Endodermal cell (in vitro differentiated cells): ENCODE data around the gene MAP3K4. TPM values are rescaled to one million over a fixed set of nuclear protein-coding genes. Genes with fewer than 3 reads are reported as not detected.

Experiments
- DNase-seq: peaks from one replicate; pipeline ENCODE4 v3.0.0-alpha.2; 2017
- H3K27ac ChIP-seq: 2 replicates; pipeline ENCODE4 v1.5.1; 2013; ENCODE audit warnings: mild to moderate bottlenecking, low read depth, low read length, moderate library complexity
- H3K27me3 ChIP-seq: 2 replicates; pipeline ENCODE4 v1.6.1; 2013; ENCODE audit warnings: mild to moderate bottlenecking, low read length, moderate library complexity; ENCODE audit not compliant: insufficient read depth, control insufficient read depth, poor library complexity, severe bottlenecking
- H3K36me3 ChIP-seq: 2 replicates; pipeline ENCODE4 v1.7.0; 2013; ENCODE audit warnings: mild to moderate bottlenecking, low read length, moderate library complexity; ENCODE audit not compliant: control insufficient read depth, insufficient read depth
- H3K4me1 ChIP-seq: one replicate; pipeline ENCODE4 v1.7.0; 2013; ENCODE audit warnings: low read length; ENCODE audit not compliant: control insufficient read depth, insufficient read depth
- H3K4me3 ChIP-seq: 2 replicates; pipeline ENCODE4 v1.5.1; 2013; ENCODE audit warnings: mild to moderate bottlenecking, low read length, moderate library complexity
- H3K9ac ChIP-seq: 2 replicates; pipeline ENCODE4 v1.6.1; 2013; ENCODE audit warnings: mild to moderate bottlenecking, low read length, moderate library complexity; ENCODE audit not compliant: poor library complexity, severe bottlenecking; ENCODE audit errors: extremely low read depth
- H3K9me3 ChIP-seq: 2 replicates; pipeline ENCODE4 v1.6.1; 2013; ENCODE audit warnings: mild to moderate bottlenecking, low read length, moderate library complexity; ENCODE audit not compliant: control insufficient read depth
- H3K27ac Mint-ChIP-seq: 2 replicates; pipeline ENCODE4 v1.8.0; 2020; ENCODE audit warnings: mixed read lengths
- H3K27me3 Mint-ChIP-seq: 2 replicates; pipeline ENCODE4 v1.8.0; 2021; ENCODE audit warnings: mild to moderate bottlenecking, mixed read lengths; ENCODE audit not compliant: insufficient read depth
- H3K36me3 Mint-ChIP-seq: 2 replicates; pipeline ENCODE4 v1.8.0; 2020; ENCODE audit warnings: low read depth, mixed read lengths
- H3K4me1 Mint-ChIP-seq: 2 replicates; pipeline ENCODE4 v1.8.0; 2020; ENCODE audit warnings: mixed read lengths
- H3K4me3 Mint-ChIP-seq: 2 replicates; pipeline ENCODE4 v1.8.0; 2020; ENCODE audit warnings: mild to moderate bottlenecking, moderate library complexity, mixed read lengths
- H3K9me3 Mint-ChIP-seq: 2 replicates; pipeline ENCODE4 v1.8.0; 2020; ENCODE audit warnings: mild to moderate bottlenecking, mixed read lengths
- WGBS, 2 experiments: methylation state at CpG; one replicate each; pipeline versions ENCODE4 v1.1.5 to v1.1.7; 2013; ENCODE audit warnings: missing lambda C conversion rate in 2 of 2, mixed read lengths in 1 of 2; ENCODE audit not compliant: insufficient coverage in 1 of 2, insufficient read length in 1 of 2; 5-methylcytosine and 5-hydroxymethylcytosine counted together
- total RNA-seq, 2 donors: library from RNA; stranded (reverse); fragmentation: NEBNext Ultra II Directional in 1 of 2; extraction: Animal tissue kit (Norgen Biotek cat#: 25700) in 1 of 2; gene quantifications; 2 replicates in 1 of 2; 3 replicates in 1 of 2; pipeline ENCODE4 v1.2.1, GENCODE V29; 2021
- TF ChIP-seq, protein P1 (sequence below): fragments of 200-600 bp; sonication (generic); conservative IDR thresholded peaks from 2 replicates; pipeline ENCODE4 v1.5.0; 2021; ENCODE audit warnings: antibody characterized with exemption, mild to moderate bottlenecking

Gene MAP3K4
- total RNA-seq, 2 donors from 2014 or later: 82.8 to 105 TPM

DNA sequence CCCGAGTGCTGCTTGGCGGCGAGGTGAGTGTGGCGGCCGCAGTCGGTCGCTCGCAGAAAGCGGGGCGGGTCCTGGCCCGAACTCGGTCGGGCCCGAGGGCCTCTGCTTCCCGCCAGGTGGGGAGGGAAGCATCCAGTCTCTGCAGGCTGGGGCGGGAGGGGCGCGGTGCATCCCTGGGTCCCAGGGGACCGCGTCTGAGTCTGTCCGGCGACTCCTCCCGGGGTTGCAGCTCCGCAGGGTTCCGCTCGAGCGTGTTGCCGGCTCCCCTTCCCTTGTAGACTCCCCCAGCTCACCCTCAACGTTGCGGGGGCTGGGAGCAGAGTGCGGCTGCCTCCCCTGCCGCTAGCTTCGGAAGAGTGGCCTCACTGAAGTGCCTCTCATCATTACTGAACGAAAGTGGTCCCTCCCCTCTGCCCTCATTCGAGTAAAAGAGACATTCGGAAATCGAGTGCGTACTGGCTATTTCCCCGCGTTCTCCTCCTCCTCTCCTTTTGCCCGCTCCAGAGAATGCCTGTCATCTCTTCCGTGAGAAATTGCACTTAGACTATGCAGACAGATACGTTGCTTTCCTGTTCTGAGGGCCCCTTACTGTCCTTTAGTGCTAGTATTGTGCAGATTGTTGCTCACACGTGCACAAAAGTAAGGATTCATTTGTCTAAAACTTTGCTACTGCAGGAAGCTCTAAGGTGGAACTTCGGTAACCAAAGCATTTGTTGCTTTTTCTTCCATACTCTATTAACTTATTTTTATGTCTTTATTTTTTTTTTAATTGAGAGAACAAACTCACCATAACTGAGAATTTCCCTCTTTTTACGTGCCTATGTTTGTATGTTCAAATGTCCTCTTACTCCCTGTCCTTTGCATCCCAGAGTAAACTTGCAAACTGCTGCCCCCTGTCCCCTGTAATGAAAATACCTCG lies 751 bp downstream of the MAP3K4 start:
- 0% methylated on average over 19 to 47 of the region's 47 CpGs for WGBS, 2 experiments

DNA sequence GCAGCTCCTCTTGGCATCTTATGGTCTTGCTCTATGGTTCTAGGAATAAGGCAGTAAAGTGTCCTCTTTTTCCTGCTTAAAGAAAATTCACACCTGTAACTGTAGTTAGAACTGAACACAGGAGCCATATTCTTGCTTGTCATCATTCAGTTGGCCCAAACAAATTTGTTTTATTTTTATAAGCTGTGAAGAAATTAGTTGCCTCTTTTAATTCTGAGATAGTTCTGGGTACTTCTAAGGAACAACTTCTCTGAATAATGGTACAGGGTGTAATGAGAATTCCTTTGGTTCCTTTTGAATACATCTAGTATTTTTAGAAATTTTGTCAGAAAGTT lies 1.4 kb downstream of the MAP3K4 start:
- H3K27me3 ChIP-seq: no peaks in the 10 kb centered on the region
- H3K4me1 ChIP-seq: peaks cover 3% of the 10 kb centered on the region
- peak overlapping the region; percentile 93 for H3K4me3 ChIP-seq
- peaks cover 2% of the 10 kb centered on the region for H3K9me3 ChIP-seq
- peaks cover 3% of the 10 kb centered on the region for H3K9me3 Mint-ChIP-seq
- H3K27ac Mint-ChIP-seq: peak overlapping the region; percentile 97
- peak overlapping the region; percentile 97 for H3K4me3 Mint-ChIP-seq
- H3K4me1 Mint-ChIP-seq: peaks cover 31% of the 10 kb centered on the region
- no peak overlapping the region for H3K27ac ChIP-seq
- TF ChIP-seq, protein P1, sequence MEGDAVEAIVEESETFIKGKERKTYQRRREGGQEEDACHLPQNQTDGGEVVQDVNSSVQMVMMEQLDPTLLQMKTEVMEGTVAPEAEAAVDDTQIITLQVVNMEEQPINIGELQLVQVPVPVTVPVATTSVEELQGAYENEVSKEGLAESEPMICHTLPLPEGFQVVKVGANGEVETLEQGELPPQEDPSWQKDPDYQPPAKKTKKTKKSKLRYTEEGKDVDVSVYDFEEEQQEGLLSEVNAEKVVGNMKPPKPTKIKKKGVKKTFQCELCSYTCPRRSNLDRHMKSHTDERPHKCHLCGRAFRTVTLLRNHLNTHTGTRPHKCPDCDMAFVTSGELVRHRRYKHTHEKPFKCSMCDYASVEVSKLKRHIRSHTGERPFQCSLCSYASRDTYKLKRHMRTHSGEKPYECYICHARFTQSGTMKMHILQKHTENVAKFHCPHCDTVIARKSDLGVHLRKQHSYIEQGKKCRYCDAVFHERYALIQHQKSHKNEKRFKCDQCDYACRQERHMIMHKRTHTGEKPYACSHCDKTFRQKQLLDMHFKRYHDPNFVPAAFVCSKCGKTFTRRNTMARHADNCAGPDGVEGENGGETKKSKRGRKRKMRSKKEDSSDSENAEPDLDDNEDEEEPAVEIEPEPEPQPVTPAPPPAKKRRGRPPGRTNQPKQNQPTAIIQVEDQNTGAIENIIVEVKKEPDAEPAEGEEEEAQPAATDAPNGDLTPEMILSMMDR: peak; percentile 26
- H3K9ac ChIP-seq: no peak overlapping the region
- H3K36me3 Mint-ChIP-seq: peaks cover 13% of the 10 kb centered on the region
- H3K36me3 ChIP-seq: peaks cover 4% of the 10 kb centered on the region
- H3K27me3 Mint-ChIP-seq: no peaks in the 10 kb centered on the region
- DNase-seq: no peak

More for the DNA sequence above, 751 bp downstream of the MAP3K4 start:
- Histone ChIP-seq H3K9ac (peak overlapping the region; percentile 72), H3K27me3 (no peaks in the 10 kb centered on the region), H3K4me1 (peaks cover 3% of the 10 kb centered on the region), H3K27ac (peak overlapping the region; percentile 89), H3K36me3 (peaks cover 4% of the 10 kb centered on the region), H3K4me3 (peak overlapping the region; percentile 93), H3K9me3 (peaks cover 9% of the 10 kb centered on the region)
- TF ChIP-seq, protein P1: peak; percentile 85
- peaks cover 8% of the 10 kb centered on the region for H3K9me3 Mint-ChIP-seq
- peak overlapping the region; percentile 97 for H3K4me3 Mint-ChIP-seq
- no peaks in the 10 kb centered on the region for H3K27me3 Mint-ChIP-seq
- H3K4me1 Mint-ChIP-seq: peaks cover 31% of the 10 kb centered on the region
- DNase-seq: peak; percentile 83
- H3K36me3 Mint-ChIP-seq: peaks cover 8% of the 10 kb centered on the region
- H3K27ac Mint-ChIP-seq: peak overlapping the region; percentile 97

DNA sequence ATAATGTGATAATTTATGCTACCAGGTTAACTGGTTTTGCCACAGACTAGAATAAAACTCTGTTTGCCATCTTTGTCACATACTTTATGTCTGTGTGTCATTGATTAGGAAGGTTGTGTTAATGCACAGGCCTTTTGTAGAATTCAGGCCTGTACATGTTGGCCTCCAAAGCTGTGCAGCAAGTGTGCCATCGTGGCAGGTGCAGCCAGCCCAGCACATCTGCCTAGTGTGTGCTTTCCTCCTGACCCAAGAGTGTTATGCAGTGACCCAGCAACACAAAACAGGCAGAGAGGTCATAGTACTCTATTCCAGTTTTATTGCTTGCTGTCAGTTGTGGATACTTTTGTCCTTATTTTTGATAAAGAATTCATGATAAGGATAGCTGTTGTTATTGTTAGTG lies 3.7 kb downstream of the MAP3K4 start:
- Mint-ChIP-seq H3K36me3 (peaks cover 15% of the 10 kb centered on the region), H3K4me3 (no peak overlapping the region), H3K4me1 (peaks cover 39% of the 10 kb centered on the region), H3K27ac (no peak overlapping the region), H3K9me3 (no peaks in the 10 kb centered on the region), H3K27me3 (no peaks in the 10 kb centered on the region)
- Histone ChIP-seq H3K27ac (no peak overlapping the region), H3K27me3 (no peaks in the 10 kb centered on the region), H3K4me3 (no peak overlapping the region), H3K36me3 (peaks cover 4% of the 10 kb centered on the region), H3K9ac (no peak overlapping the region), H3K9me3 (no peaks in the 10 kb centered on the region), H3K4me1 (peaks cover 3% of the 10 kb centered on the region)
- TF ChIP-seq, protein P1: no peak
- WGBS, 2 experiments: 91% methylated on average over 1 of the region's 1 CpG; no CpG with 5 or more reads in 1 of the 2 experiments
- no peak for DNase-seq
